ES-I3 (cell line): ENCODE data around the gene RPS21.
A peak's percentile ranks its signal among the peaks of the same experiment; 100 is the strongest.
"Not testable (repeated sequence)": the region's sequence is repeated elsewhere in the genome, so short reads cannot be mapped to it uniquely, and the experiment has no call there.

ENCODE experiments used
- H3K36me3 ChIP-seq: 2 replicates; pipeline ENCODE4 v1.6.1; 2013; ENCODE audit warnings: mild to moderate bottlenecking, low read length, control low read depth, moderate library complexity; ENCODE audit not compliant: insufficient read depth
- H3K4me1 ChIP-seq: 2 replicates; pipeline ENCODE4 v1.6.1; 2013; ENCODE audit warnings: mild to moderate bottlenecking, control low read depth, low read length; ENCODE audit not compliant: insufficient read depth
- H3K9ac ChIP-seq: 2 replicates; pipeline ENCODE4 v1.6.1; 2013; ENCODE audit warnings: low read depth, mild to moderate bottlenecking, low read length, moderate library complexity
- H3K9me3 ChIP-seq: 2 replicates; pipeline ENCODE4 v1.6.1; 2013; ENCODE audit warnings: mild to moderate bottlenecking, low read length, moderate library complexity; ENCODE audit not compliant: control insufficient read depth, insufficient read depth

The RPS21 gene

DNA sequence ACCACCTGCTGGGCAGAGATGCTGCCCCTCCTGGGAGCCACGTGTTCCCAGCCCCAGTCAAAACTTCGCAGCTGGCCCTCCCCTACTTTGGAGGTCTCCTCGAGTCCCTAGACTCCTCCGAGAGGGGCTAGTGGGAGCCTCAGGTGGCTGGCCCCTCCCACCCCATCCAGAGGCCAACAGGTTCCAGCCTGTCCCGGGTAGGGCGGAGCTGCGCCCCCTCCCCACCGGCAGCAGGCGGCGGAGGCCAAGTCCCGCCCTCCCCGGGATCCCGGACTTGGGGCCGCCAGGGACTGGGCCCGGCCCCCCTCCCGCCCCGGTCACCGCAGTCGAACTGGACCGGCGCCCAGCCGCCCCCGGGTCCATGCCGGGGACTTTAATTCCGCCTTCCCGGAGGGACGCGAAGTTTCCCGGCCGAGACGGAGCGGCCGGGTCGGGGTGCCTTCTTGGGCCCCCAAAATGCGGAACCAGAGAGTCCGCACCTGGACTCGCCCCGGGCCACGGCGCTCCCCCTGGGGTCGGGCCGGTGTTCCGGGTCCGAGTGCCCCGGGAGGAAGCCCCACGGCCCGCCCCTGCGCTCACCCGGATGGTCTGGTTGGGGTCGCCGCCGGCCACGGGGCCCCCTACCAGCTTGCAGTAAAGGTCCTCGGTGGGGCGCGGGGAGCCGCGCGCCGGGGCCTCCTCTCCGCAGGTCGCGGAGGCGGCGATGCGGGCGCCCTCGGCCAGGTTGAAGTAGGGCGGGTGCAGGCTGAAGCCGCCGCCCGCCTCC, 20.4 kb upstream of the RPS21 start:
- H3K9ac ChIP-seq: peak overlapping the region; percentile 76
- H3K4me1 ChIP-seq: peaks cover 51% of the 10 kb centered on the region

GRCh38 chr20:62367136-62367632, 19.7 kb upstream of the RPS21 start, which contains the start of gene LAMA5:
LAMA5 (minus strand) TSS chr20:62367312; CDS start chr20:62367245, 67 bp downstream.
- H3K9me3 ChIP-seq: no peaks in the 10 kb centered on the region
- H3K36me3 ChIP-seq: no peaks in the 10 kb centered on the region
- H3K9ac ChIP-seq: peak within 1 kb of the TSS; percentile 76
- peaks cover 47% of the 10 kb centered on the region; the same call in 1 of the 2 replicates for H3K4me1 ChIP-seq

More for the DNA sequence above, 20.4 kb upstream of the RPS21 start:
- Histone ChIP-seq H3K36me3 (no peaks in the 10 kb centered on the region), H3K9me3 (no peaks in the 10 kb centered on the region)

DNA sequence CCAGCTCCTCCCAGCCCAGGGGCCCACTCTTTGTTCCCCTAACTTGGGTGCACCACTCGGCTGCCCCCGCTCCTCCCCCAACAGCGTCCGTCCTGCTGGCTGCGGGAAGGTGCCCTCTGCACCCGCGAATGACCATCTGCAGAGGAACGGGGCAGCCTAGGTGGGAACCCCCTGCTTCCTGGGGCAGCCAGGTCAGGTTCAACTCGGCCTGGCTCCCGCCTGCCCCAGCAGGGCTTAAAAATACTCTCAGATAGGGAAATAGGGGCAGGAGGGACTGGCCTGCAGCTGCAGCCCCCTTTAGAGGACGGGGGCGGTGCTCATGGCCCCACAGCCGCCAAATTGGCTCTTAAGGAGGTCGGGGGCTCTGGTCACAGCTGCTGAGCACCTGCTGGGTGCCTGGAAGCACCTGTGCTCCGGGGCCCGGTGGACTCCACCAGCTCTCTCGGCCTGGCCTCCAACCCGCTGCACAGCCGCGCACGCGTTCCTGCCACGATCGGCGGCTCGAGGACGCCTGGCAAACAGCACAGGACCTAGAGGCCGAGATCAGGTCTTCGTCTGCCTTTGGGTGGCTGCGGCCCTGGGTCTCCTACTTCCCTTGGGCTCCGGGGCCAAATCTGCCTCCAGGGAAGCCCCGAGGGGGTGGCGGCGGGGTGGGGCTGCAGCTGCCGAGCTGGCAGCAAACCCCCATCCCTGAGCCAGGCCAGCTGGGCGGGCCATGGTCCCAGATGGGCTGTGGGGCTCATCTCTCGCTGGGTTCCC, 19.1 kb upstream of the RPS21 start:
- Histone ChIP-seq H3K9me3 (no peaks in the 10 kb centered on the region), H3K4me1 (peaks cover 41% of the 10 kb centered on the region; the same call in 1 of the 2 replicates), H3K36me3 (no peaks in the 10 kb centered on the region), H3K9ac (peak overlapping the region; percentile 57)

- H3K9ac ChIP-seq: peak overlapping the region; percentile 57
- H3K36me3 ChIP-seq: no peaks in the 10 kb centered on the region
- H3K4me1 ChIP-seq: peaks cover 36% of the 10 kb centered on the region; the same call in 1 of the 2 replicates
- no peaks in the 10 kb centered on the region for H3K9me3 ChIP-seq
Measured at GRCh38 chr20:62368392-62368975, 18.4 kb upstream of the RPS21 start.

GRCh38 chr20:62368976-62369814, 17.7 kb upstream of the RPS21 start:
- Histone ChIP-seq H3K36me3 (no peaks in the 10 kb centered on the region), H3K9ac (peak overlapping the region; percentile 57), H3K4me1 (peaks cover 32% of the 10 kb centered on the region; the same call in 1 of the 2 replicates), H3K9me3 (no peaks in the 10 kb centered on the region)

- peaks cover 27% of the 10 kb centered on the region; the same call in 1 of the 2 replicates for H3K4me1 ChIP-seq
- no peak overlapping the region for H3K9ac ChIP-seq
- no peaks in the 10 kb centered on the region for H3K36me3 ChIP-seq
- no peaks in the 10 kb centered on the region for H3K9me3 ChIP-seq
Measured at GRCh38 chr20:62369815-62370114, 17.1 kb upstream of the RPS21 start.

GRCh38 chr20:62370115-62370806, 16.6 kb upstream of the RPS21 start:
- Histone ChIP-seq H3K4me1 (peaks cover 22% of the 10 kb centered on the region; the same call in 1 of the 2 replicates), H3K9me3 (no peaks in the 10 kb centered on the region), H3K9ac (no peak overlapping the region), H3K36me3 (no peaks in the 10 kb centered on the region)

- H3K9me3 ChIP-seq: no peaks in the 10 kb centered on the region
- no peak overlapping the region for H3K9ac ChIP-seq
- no peaks in the 10 kb centered on the region for H3K36me3 ChIP-seq
- H3K4me1 ChIP-seq: peaks cover 25% of the 10 kb centered on the region; the same call in 1 of the 2 replicates
Measured at GRCh38 chr20:62370807-62371587, 15.9 kb upstream of the RPS21 start.

GRCh38 chr20:62371588-62372041, 15.3 kb upstream of the RPS21 start:
- no peak overlapping the region for H3K9ac ChIP-seq

DNA sequence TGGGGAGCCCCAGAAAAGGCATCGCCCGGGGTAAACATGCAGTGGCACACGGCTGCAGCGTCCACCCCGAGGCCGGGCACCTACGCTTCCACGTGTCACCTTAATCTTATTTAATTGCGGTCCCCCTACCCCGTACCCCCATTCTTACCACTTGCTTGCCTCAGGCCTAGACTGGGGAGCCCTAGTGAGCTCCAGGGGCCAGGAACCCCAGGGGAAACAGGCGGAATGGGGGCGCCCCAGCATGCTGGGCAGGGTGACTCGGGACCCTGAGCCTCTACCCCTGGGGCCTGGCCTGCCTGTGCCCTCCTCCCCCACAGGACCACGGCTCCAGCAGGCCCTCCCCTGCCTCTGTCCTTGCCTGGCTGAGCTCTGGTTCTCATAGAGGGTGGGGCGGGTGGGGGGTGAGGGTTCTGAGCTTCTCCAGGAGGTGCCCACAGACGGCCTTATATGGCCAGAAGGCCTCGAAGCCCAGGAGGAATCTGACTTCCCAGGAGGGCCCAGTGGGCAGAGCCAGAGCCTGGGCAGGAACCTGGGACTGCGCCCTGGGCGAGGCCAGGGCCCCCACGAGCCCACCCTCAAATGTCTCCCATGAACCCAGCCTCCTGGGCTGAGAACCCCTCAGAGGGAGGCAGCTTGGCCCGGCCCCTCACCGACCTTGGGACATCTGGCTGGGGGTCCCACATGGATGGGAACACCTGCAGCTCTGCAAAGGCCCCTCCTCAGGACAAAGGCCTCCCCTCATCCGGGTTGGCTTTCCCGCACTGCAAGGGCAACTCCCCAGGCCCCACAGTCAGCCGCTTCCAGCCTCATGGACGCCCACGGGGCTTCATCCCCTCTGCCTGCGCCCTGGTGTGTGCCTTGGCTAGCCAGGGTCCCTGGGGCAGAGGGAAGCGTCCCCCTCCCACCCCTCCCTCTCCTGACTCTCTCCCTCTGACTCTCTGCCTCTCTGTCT, 14.6 kb upstream of the RPS21 start:
- Histone ChIP-seq H3K9me3 (no peaks in the 10 kb centered on the region), H3K4me1 (peaks cover 37% of the 10 kb centered on the region), H3K36me3 (no peaks in the 10 kb centered on the region; the same call in 1 of the 2 replicates), H3K9ac (no peak overlapping the region)

More at GRCh38 chr20:62371588-62372041, 15.3 kb upstream of the RPS21 start:
- H3K9me3 ChIP-seq: no peaks in the 10 kb centered on the region
- H3K36me3 ChIP-seq: no peaks in the 10 kb centered on the region
- peaks cover 29% of the 10 kb centered on the region for H3K4me1 ChIP-seq

- not testable (repeated sequence) for H3K9ac ChIP-seq, H3K36me3 ChIP-seq, H3K9me3 ChIP-seq
- peaks cover 47% of the 10 kb centered on the region for H3K4me1 ChIP-seq
Measured at GRCh38 chr20:62373631-62374179, 13.2 kb upstream of the RPS21 start.
